ENCODE measurements around the gene GIPC2.

DNA sequence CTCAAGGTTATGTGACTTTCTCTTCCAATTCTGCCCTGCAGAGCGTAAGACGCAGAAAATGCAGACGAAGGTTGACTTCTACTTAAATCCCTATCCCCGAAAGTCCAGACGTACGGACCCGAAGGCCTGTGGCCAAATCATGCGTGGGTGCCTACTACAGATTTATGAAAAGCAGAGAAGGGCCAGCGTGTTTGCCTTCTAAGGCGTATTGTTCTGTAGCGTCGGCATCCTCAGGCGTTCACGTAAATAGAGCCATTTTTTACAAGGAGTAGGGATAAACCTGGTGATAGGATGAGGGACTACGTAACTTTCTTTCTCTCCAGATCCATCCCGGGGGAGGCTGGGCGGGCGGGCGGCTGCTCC, 222 bp upstream of the GIPC2 start:
- TF ChIP-seq CTCF (conservative IDR thresholded peaks at IDR 0.05 in 1 of 2, IDR thresholded peaks at IDR 0.05 in 1 of 2; ENCODE audit: extremely low read depth in 1 of 2, insufficient read depth in 1 of 2, low read depth in 1 of 2, low read length in 2 of 2) (no peak), EZH2 (IDR thresholded peaks at IDR 0.05; ENCODE audit: borderline replicate concordance, low read length) (no peak)

Measured in mammary epithelial cell (primary cell).